LNCaP clone FGC (cell line): ENCODE data around the gene RNF130.

Experiments
- DNase-seq: peaks from one replicate; pipeline ENCODE4 v3.0.0-alpha.2; 2011; ENCODE audit warnings: low read depth
- H3K4me3 ChIP-seq: 2 replicates; pipeline ENCODE4 v1.5.1; 2011; ENCODE audit warnings: mild to moderate bottlenecking, low read depth, low read length, control low read depth
- CTCF ChIP-seq: IDR thresholded peaks from 2 replicates; pipeline ENCODE4 v1.5.1; 2012; ENCODE audit warnings: mild to moderate bottlenecking; ENCODE audit not compliant: control insufficient read depth, insufficient read depth; ENCODE audit errors: extremely low read depth

Gene RNF130

GRCh38 chr5:180035206-180035931 lies 36.2 kb downstream of the RNF130 start:
- no peak overlapping the region for H3K4me3 ChIP-seq
- DNase-seq: no peak

DNA sequence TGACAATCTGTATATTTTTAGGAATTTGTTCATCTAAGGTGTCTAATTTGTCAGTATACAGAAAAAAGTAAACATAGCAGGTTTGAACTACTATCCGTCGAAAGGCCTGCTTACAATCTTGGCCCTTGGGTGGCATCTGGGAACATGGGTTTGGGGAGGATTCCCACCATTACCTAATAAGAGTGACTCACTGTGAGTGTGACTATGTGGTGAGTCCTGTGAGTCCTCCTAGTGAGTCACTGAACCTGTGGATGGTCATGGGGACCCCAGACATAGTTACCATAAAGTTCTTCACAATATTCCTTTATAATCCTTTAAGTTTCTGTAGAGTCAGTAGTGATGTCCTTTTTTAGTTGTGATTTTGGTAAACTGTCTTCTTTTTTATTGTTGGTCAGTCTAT lies 37.0 kb downstream of the RNF130 start:
- TF ChIP-seq CTCF: no peak
- no peak overlapping the region for H3K4me3 ChIP-seq
- no peak for DNase-seq

More at GRCh38 chr5:180035206-180035931, 36.2 kb downstream of the RNF130 start:
- TF ChIP-seq CTCF: no peak

DNA sequence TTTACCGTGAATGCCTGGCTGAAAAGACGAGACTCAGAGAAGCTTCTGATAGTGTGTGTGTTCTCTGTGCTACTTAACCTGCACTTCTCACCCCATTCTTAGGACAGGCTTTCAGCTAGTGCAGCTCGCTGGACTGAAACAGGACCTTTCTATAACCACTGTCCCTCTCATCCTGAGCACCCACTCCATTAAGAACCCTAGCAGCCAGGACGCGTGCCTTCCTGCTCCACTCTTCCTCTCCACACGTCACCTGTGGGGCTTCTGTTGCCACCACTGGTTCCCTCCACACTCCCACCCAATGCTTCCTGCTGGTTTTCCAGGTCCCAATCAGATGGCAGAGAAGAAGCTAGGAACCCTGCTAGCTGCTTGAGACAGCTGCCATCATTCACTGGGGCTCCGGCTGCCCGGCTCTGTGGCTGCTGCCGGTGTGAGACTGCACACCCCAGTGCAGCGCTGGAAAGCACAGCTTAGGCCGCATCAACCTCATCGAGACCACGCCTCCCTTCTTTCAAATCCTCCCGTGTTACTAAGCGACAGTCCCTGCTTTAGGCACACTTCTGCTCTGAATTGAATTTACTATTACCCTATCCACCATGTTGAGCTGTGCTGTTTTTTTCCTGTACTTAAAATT lies 44.0 kb downstream of the RNF130 start:
- H3K4me3 ChIP-seq: no peak overlapping the region
- DNase-seq: no peak
- no peak for TF ChIP-seq CTCF

DNA sequence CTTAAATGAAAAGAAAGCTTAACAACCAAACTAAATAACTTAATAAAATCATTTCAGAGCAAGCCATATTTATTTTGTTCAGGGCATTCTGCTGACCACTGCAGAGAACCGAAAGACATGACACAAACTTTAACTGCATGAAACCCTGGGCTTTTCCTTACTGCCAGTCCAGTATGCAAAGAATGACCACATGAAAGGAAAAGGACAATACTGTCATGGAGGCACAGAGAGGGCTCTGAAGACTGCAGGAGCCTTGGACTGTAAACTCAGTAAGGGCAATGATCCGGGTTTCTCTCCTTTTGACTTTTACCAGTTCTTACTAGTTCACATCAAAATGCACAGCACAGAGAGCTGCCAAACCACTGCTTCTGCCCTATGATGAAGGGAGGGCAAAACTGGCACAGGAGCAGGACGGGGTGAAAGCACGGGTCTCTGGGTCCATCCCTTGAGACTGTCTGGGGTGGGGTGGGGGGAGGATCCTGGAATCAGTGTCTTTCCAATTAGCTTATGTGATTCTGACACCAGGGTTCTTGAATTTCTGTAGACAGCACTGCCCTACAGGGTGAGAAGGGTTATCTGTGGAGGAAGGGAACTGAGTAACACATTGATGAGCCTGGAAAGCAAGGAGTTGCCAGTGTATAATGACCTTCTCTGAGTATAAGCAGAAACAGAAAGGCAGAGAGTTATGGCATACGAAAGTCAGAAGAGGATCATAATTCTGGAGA lies 44.7 kb downstream of the RNF130 start:
- no peak overlapping the region for H3K4me3 ChIP-seq
- no peak for DNase-seq
- TF ChIP-seq CTCF: no peak

GRCh38 chr5:180026320-180026719 lies 45.2 kb downstream of the RNF130 start:
- H3K4me3 ChIP-seq: no peak overlapping the region
- no peak for DNase-seq
- TF ChIP-seq CTCF: no peak

- no peak overlapping the region for H3K4me3 ChIP-seq
- no peak for DNase-seq
- TF ChIP-seq CTCF: no peak
Observed at GRCh38 chr5:180021900-180022299, 49.7 kb downstream of the RNF130 start.

- no peak overlapping the region for H3K4me3 ChIP-seq
- TF ChIP-seq CTCF: no peak
- no peak for DNase-seq
Observed at GRCh38 chr5:180020176-180020575, 51.4 kb downstream of the RNF130 start.
